Hepatocyte (in vitro differentiated cells): Measurements from ENCODE around the gene SPON1.

Experiments
- CTCF ChIP-seq: fragments of 200-600 bp; sonication (generic); IDR thresholded peaks from 2 replicates; pipeline ENCODE4 v1.5.1; 2016; ENCODE audit warnings: antibody characterized with exemption, mild to moderate bottlenecking; ENCODE audit not compliant: poor library complexity
- EZH2phosphoT487 ChIP-seq: fragments of 200-600 bp; sonication (generic); IDR thresholded peaks from one replicate; pipeline ENCODE4 v1.6.1; 2018; ENCODE audit warnings: antibody characterized with exemption, mild to moderate bottlenecking, low read depth, moderate library complexity; ENCODE audit not compliant: unreplicated experiment, severe bottlenecking

GRCh38 chr11:13972944-13973343 lies 10.4 kb downstream of the SPON1 start:
- TF ChIP-seq EZH2phosphoT487 (no peak), CTCF (no peak)
